OCI-LY7 (cell line): ENCODE data around the gene STRA8. TPM values are rescaled to one million over a fixed set of nuclear protein-coding genes. Genes with fewer than 3 reads are reported as not detected.
"Not testable (repeated sequence)": the region's sequence is repeated elsewhere in the genome, so short reads cannot be mapped to it uniquely, and the experiment has no call there.

Experiments
- BruUV-seq: library from RNA; stranded (reverse); fragments of 400-500 nt; replicated peaks from 2 replicates; lab custom pipeline; 2021; lab: Mats Ljungman, UMichigan
- CTCF ChIA-PET: fragments of 300-600 bp; sonication (Branson Sonifier 250); formaldehyde crosslinking; loops from one replicate; lab custom pipeline; 2022; ENCODE audit warnings: antibody characterized with exemption; ENCODE audit not compliant: unreplicated experiment; lab: Charles Lee
- POLR2A ChIA-PET: fragments of 300-600 bp; sonication (Branson Sonifier 250); formaldehyde crosslinking; loops from one replicate; lab custom pipeline; 2022; ENCODE audit warnings: antibody characterized with exemption; lab: Charles Lee
- DNase-seq: peaks from one replicate; pipeline ENCODE4 v3.0.0-alpha.2; 2015; ENCODE audit warnings: low spot score
- H2AFZ ChIP-seq: fragments of 200-600 bp; sonication (generic), shearing (Covaris generic); 2 replicates; pipeline ENCODE4 v1.6.1; 2014; ENCODE audit warnings: mild to moderate bottlenecking, antibody characterized with exemption, low read length, moderate library complexity
- H3K27ac ChIP-seq: fragments of 200-600 bp; sonication (generic); 2 replicates; pipeline ENCODE4 v1.5.1; 2014; ENCODE audit warnings: mixed run types, low read depth, mild to moderate bottlenecking, moderate library complexity, low read length, inconsistent platforms; ENCODE audit not compliant: poor library complexity, severe bottlenecking
- H3K36me3 ChIP-seq: fragments of 200-600 bp; sonication (generic); 2 replicates; pipeline ENCODE4 v1.6.1; 2014; ENCODE audit warnings: mild to moderate bottlenecking, antibody characterized with exemption, low read length, moderate library complexity, mixed read lengths; ENCODE audit not compliant: insufficient read depth
- H3K4me1 ChIP-seq: fragments of 200-600 bp; sonication (generic); 2 replicates; pipeline ENCODE4 v1.5.1; 2014; ENCODE audit warnings: mild to moderate bottlenecking, low read length; ENCODE audit not compliant: insufficient read depth, poor library complexity, severe bottlenecking
- H3K4me2 ChIP-seq: fragments of 200-600 bp; sonication (generic); 2 replicates; pipeline ENCODE4 v1.6.1; 2014; ENCODE audit warnings: mild to moderate bottlenecking, low read length
- H3K4me3 ChIP-seq: fragments of 200-600 bp; sonication (generic); 2 replicates; pipeline ENCODE4 v1.5.1; 2014; ENCODE audit warnings: mild to moderate bottlenecking, low read depth, low read length; ENCODE audit not compliant: poor library complexity, severe bottlenecking
- H3K79me2 ChIP-seq: fragments of 200-600 bp; sonication (generic); 2 replicates; pipeline ENCODE4 v1.6.1; 2016; ENCODE audit warnings: low read depth, mild to moderate bottlenecking, low read length, moderate library complexity, mixed read lengths; ENCODE audit not compliant: insufficient read depth
- H3K9me2 ChIP-seq: fragments of 200-600 bp; sonication (generic); 2 replicates; pipeline ENCODE4 v1.6.1; 2016; ENCODE audit warnings: mild to moderate bottlenecking, low read length, mixed read lengths; ENCODE audit not compliant: insufficient read depth
- H3K9me3 ChIP-seq: fragments of 200-600 bp; sonication (generic); 2 replicates; pipeline ENCODE4 v1.6.1; 2014; ENCODE audit warnings: mild to moderate bottlenecking, mixed run types, low read length, mixed read lengths
- H4K20me1 ChIP-seq: fragments of 200-600 bp; sonication (generic); 2 replicates; pipeline ENCODE4 v1.6.1; 2014; ENCODE audit warnings: mild to moderate bottlenecking, antibody characterized with exemption, low read length, moderate library complexity, mixed read lengths; ENCODE audit not compliant: insufficient read depth
- EZH2phosphoT487 ChIP-seq: fragments of 200-600 bp; sonication (generic); IDR thresholded peaks from 2 replicates; pipeline ENCODE4 v1.6.1; 2018; ENCODE audit warnings: low read depth, borderline replicate concordance, mild to moderate bottlenecking, mixed run types, antibody characterized with exemption, low read length, moderate library complexity, mixed read lengths
- intact Hi-C: fragments of 100-400 bp; cut with micrococcal nuclease; formaldehyde crosslinking; loops from one replicate; pipeline ENCODE4 v1.10.0; 2022; ENCODE audit not compliant: unreplicated experiment
- total RNA-seq, 2 experiments: library from RNA; depleted of rRNA in 1 of 2; stranded (reverse); fragments of >200 nt in 1 of 2; shearing (Covaris generic) in 1 of 2; gene quantifications; 2 replicates each; pipeline ENCODE4 v1.2.3, GENCODE V29; 2014 to 2022
- TF ChIP-seq, protein P1 (sequence below): fragments of 200-600 bp; sonication (generic); conservative IDR thresholded peaks from 2 replicates; pipeline ENCODE4 v1.5.1; 2014; ENCODE audit warnings: mild to moderate bottlenecking, antibody characterized with exemption, low read length, moderate library complexity, mixed read lengths

STRA8 gene
- total RNA-seq, 2 experiments from 2014 or later: not detected

DNA sequence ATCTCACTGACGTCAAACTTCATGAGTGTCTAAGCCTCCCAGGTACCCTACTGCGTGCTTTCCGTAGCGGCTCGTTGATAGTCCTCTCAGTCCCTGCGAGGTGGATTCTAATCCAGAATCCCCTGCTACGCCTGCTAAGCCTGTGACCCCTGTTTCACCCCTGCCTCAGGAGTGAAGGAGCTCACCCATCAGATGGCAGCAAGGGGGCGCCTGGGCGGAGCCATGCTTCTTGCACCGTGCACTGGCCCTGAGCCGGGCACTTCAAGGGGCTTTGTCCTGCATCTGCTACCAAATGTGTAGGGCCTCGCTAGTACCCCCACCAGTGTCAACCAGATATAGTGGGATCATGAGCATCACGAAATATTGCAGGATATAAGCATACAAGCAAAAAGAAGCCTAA, 918 bp upstream of the STRA8 start:
- no peak overlapping the region for H3K4me2 ChIP-seq
- no peak overlapping the region for H3K4me3 ChIP-seq
- H3K9me2 ChIP-seq: no peaks in the 10 kb centered on the region; the same call in 1 of the 2 replicates
- no peaks in the 10 kb centered on the region for H3K9me3 ChIP-seq
- no peak overlapping the region for H2AFZ ChIP-seq
- no peak overlapping the region for H3K27ac ChIP-seq
- ChIA-PET POLR2A (interaction anchor here (0.7 to 1.2 kb wide), 2 partner anchors 11 to 56 kb away, joined by 3 read pairs; no protein-coding TSS in a partner anchor), CTCF (no interaction called here)
- intact Hi-C loops: no loop called here
- H3K79me2 ChIP-seq: no peaks in the 10 kb centered on the region
- H3K36me3 ChIP-seq: no peaks in the 10 kb centered on the region
- DNase-seq: peak; percentile 26
- BruUV-seq: no TSS peak
- H4K20me1 ChIP-seq: no peaks in the 10 kb centered on the region
- TF ChIP-seq, protein P1, sequence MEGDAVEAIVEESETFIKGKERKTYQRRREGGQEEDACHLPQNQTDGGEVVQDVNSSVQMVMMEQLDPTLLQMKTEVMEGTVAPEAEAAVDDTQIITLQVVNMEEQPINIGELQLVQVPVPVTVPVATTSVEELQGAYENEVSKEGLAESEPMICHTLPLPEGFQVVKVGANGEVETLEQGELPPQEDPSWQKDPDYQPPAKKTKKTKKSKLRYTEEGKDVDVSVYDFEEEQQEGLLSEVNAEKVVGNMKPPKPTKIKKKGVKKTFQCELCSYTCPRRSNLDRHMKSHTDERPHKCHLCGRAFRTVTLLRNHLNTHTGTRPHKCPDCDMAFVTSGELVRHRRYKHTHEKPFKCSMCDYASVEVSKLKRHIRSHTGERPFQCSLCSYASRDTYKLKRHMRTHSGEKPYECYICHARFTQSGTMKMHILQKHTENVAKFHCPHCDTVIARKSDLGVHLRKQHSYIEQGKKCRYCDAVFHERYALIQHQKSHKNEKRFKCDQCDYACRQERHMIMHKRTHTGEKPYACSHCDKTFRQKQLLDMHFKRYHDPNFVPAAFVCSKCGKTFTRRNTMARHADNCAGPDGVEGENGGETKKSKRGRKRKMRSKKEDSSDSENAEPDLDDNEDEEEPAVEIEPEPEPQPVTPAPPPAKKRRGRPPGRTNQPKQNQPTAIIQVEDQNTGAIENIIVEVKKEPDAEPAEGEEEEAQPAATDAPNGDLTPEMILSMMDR: peak; percentile 72
- no peak for TF ChIP-seq EZH2phosphoT487
- H3K4me1 ChIP-seq: no peaks in the 10 kb centered on the region

DNA sequence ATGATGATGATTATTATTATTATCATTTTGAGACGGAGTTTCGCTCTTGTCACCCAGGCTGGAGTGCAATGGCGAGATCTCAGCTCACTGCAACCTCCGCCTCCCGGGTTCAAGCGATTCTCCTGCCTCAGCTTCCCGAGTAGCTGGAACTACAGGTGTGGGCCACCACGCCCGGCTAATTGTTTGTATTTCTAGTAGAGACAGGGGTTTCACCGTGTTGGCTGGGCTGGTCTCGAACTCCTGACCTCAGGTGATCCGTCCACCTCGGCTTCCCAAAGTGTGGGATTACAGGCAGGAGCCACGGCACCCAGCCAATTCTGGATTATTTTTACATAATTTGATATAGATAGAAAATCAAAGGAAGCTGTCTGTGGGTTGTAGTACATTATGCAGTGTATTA, 457 bp downstream of the STRA8 start:
- CTCF ChIA-PET, intact Hi-C loops: not testable (repeated sequence)
- POLR2A ChIA-PET: interaction anchor here (1.7 kb wide), 1 partner anchor 10 kb away, joined by 11 read pairs; no protein-coding TSS in a partner anchor

DNA sequence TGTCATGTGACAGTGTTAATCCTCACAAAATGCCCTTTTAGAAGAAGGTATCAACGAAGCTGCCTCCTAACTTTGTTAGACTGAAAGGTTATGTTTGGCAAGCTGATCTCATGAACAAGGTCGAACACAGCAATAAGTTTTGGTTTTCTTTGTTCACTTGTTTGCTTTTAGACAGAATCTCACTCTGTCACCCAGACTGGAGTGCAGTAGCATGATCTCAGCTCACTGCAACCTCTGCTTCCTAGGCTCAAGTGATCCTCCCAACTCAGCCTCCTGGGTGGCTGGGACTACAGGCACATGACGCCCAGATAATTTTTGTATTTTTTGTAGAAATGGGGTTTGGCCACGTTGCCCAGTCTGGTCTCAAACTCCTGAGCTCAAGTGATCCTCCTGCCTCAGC, 1.1 kb downstream of the STRA8 start:
- no peaks in the 10 kb centered on the region; the same call in 1 of the 2 replicates for H3K9me2 ChIP-seq
- no peaks in the 10 kb centered on the region for H3K79me2 ChIP-seq
- H3K27ac ChIP-seq: no peak overlapping the region
- POLR2A ChIA-PET: interaction anchor here (0.6 to 1.7 kb wide), 5 partner anchors 10 to 41 kb away, joined by 3 to 11 read pairs (median 3); no protein-coding TSS in a partner anchor
- H3K4me2 ChIP-seq: no peak overlapping the region
- H3K4me1 ChIP-seq: no peaks in the 10 kb centered on the region
- no peak for DNase-seq
- CTCF ChIA-PET: no interaction called here
- H3K9me3 ChIP-seq: no peaks in the 10 kb centered on the region
- H4K20me1 ChIP-seq: no peaks in the 10 kb centered on the region
- no peak for TF ChIP-seq EZH2phosphoT487
- TF ChIP-seq, protein P1: no peak
- intact Hi-C loops: no loop called here
- H3K4me3 ChIP-seq: no peak overlapping the region
- H3K36me3 ChIP-seq: no peaks in the 10 kb centered on the region
- H2AFZ ChIP-seq: no peak overlapping the region
- no TSS peak for BruUV-seq

More for the DNA sequence above, 457 bp downstream of the STRA8 start:
- H3K4me2 ChIP-seq, BruUV-seq, H3K36me3 ChIP-seq, DNase-seq, H4K20me1 ChIP-seq, H3K27ac ChIP-seq, H3K9me2 ChIP-seq, H3K4me1 ChIP-seq, H3K9me3 ChIP-seq, H2AFZ ChIP-seq, H3K4me3 ChIP-seq, H3K79me2 ChIP-seq: not testable (repeated sequence)
